Prostate gland (tissue), 2 donors: ENCODE measurements around the gene HRC. TPM values are rescaled to one million over a fixed set of nuclear protein-coding genes. Genes with fewer than 3 reads are reported as not detected.

Experiments
- DNase-seq: peaks from one replicate; pipeline ENCODE4 v3.0.0-alpha.2; 2019; ENCODE audit warnings: low spot score
- H3K27ac ChIP-seq, 2 donors: fragments of 200-600 bp; sonication (generic); 2 replicates each; pipeline ENCODE4 v1.5.1; 2017 to 2019
- H3K27me3 ChIP-seq: fragments of 200-600 bp; sonication (generic); replicated peaks from 2 replicates; pipeline ENCODE4 v1.5.1; 2019; ENCODE audit not compliant: insufficient read depth
- H3K36me3 ChIP-seq, 2 donors: fragments of 200-600 bp; sonication (generic); 1 replicate in 1 of 2; 2 replicates in 1 of 2; pipeline versions ENCODE4 v1.5.1 to v1.8.1; 2017 to 2019
- H3K4me1 ChIP-seq: fragments of 200-600 bp; sonication (generic); replicated peaks from 2 replicates; pipeline ENCODE4 v1.5.1; 2019
- H3K4me3 ChIP-seq, 2 donors: fragments of 200-600 bp; sonication (generic); 2 replicates each; pipeline ENCODE4 v1.5.1; 2017 to 2019
- H3K9me3 ChIP-seq: fragments of 200-600 bp; sonication (generic); 2 replicates; pipeline ENCODE4 v1.5.1; 2017
- POLR2A ChIP-seq: fragments of 450-650 bp; IDR thresholded peaks from one replicate; pipeline ENCODE4 v1.6.1; 2016; ENCODE audit warnings: antibody characterized with exemption, mild to moderate bottlenecking
- POLR2AphosphoS5 ChIP-seq: sonication (generic); formaldehyde crosslinking; IDR thresholded peaks from one replicate; pipeline ENCODE4 v1.6.1; 2017; ENCODE audit warnings: antibody characterized with exemption
- WGBS: methylation state at CpG from one replicate; pipeline ENCODE4 v1.1.5; 2018; 5-methylcytosine and 5-hydroxymethylcytosine counted together
- intact Hi-C: fragments of 100-400 bp; cut with DNase I; formaldehyde crosslinking; loops from one replicate; pipeline ENCODE4 v1.14.2; 2022
- total RNA-seq, 2 donors: library from RNA; depleted of rRNA; stranded (reverse); fragments of >200 nt; gene quantifications; one replicate each; pipeline ENCODE4 v1.1.0, GENCODE V29; 2016
- TF ChIP-seq, protein P1 (sequence below), 4 experiments: fragments of 200-600 bp in 2 of 4; fragments of 450-650 bp in 2 of 4; sonication (generic) in 2 of 4; IDR thresholded peaks; 1 replicate in 3 of 4; 2 replicates in 1 of 4; pipeline ENCODE4 v1.5.1; 2016 to 2019; ENCODE audit warnings: antibody characterized with exemption in 4 of 4, mild to moderate bottlenecking in 2 of 4, moderate library complexity in 2 of 4

The HRC gene
- total RNA-seq, 2 donors from 2014 or later = 3.8 to 6.7 TPM

DNA sequence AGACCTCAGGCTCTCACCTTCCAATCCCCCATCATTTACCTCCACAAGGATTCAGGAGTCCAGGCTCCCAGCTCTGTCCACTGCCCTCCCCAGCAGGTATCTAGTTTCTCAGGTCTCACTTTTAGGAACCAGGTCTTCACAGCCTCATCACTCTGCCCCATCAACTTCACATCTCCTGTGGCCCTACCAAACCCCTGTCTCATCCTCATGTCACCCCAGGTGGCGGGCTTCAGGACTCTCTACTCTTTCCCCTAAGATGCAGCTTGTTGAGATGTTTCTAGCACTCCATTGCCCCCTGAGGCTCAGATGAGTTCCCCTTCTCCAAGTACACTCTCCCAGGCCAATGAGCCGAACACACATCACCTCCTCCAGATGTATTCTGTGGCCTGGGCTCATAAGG lies 34.3 kb downstream of the HRC start:
- H3K4me3 ChIP-seq = no peak overlapping the region
- DNase-seq = no peak
- no peaks in the 10 kb centered on the region for H3K9me3 ChIP-seq
- H3K27ac ChIP-seq = no peak overlapping the region
- TF ChIP-seq POLR2A (no peak), POLR2AphosphoS5 (no peak)
- TF ChIP-seq, protein P1, sequence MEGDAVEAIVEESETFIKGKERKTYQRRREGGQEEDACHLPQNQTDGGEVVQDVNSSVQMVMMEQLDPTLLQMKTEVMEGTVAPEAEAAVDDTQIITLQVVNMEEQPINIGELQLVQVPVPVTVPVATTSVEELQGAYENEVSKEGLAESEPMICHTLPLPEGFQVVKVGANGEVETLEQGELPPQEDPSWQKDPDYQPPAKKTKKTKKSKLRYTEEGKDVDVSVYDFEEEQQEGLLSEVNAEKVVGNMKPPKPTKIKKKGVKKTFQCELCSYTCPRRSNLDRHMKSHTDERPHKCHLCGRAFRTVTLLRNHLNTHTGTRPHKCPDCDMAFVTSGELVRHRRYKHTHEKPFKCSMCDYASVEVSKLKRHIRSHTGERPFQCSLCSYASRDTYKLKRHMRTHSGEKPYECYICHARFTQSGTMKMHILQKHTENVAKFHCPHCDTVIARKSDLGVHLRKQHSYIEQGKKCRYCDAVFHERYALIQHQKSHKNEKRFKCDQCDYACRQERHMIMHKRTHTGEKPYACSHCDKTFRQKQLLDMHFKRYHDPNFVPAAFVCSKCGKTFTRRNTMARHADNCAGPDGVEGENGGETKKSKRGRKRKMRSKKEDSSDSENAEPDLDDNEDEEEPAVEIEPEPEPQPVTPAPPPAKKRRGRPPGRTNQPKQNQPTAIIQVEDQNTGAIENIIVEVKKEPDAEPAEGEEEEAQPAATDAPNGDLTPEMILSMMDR (IDR thresholded peaks at IDR 0.05) = no peak
- H3K4me1 ChIP-seq = peaks cover 14% of the 10 kb centered on the region
- no peaks in the 10 kb centered on the region for H3K36me3 ChIP-seq
- WGBS = 97% methylated on average over 2 of the region's 2 CpGs
- intact Hi-C loops = no loop called here
- no peaks in the 10 kb centered on the region for H3K27me3 ChIP-seq

DNA sequence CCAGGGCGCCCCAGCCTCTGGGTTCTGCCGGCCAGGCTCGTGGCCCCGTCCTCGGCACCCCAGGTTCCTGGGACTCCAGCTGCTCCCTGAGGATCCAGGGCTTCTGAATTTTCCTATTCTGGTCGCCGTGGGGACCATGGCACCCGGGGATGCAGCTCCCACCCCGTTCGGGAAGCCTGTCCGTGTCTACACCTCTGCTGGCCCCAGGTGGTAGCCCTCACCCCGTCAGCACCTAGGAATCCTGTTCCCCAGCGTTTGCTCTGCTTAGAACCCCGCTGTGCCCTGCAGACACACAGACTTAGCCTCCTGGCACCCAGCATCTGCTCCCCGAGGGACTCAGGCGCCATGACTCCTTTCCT lies 34.9 kb downstream of the HRC start:
- TF ChIP-seq POLR2A = no peak
- TF ChIP-seq POLR2AphosphoS5 = no peak
- TF ChIP-seq, protein P1 (IDR thresholded peaks at IDR 0.05) = no peak
- 19% methylated on average over 16 of the region's 16 CpGs for WGBS
- intact Hi-C loops = no loop called here
- no peaks in the 10 kb centered on the region for H3K36me3 ChIP-seq
- H3K27me3 ChIP-seq = no peaks in the 10 kb centered on the region
- peak overlapping the region; percentile 55 to 58 for H3K4me3 ChIP-seq
- H3K9me3 ChIP-seq = no peaks in the 10 kb centered on the region
- peaks cover 14% of the 10 kb centered on the region for H3K4me1 ChIP-seq
- DNase-seq = no peak
- peak overlapping the region in 1 of 2 donors; percentile 95 for H3K27ac ChIP-seq

DNA sequence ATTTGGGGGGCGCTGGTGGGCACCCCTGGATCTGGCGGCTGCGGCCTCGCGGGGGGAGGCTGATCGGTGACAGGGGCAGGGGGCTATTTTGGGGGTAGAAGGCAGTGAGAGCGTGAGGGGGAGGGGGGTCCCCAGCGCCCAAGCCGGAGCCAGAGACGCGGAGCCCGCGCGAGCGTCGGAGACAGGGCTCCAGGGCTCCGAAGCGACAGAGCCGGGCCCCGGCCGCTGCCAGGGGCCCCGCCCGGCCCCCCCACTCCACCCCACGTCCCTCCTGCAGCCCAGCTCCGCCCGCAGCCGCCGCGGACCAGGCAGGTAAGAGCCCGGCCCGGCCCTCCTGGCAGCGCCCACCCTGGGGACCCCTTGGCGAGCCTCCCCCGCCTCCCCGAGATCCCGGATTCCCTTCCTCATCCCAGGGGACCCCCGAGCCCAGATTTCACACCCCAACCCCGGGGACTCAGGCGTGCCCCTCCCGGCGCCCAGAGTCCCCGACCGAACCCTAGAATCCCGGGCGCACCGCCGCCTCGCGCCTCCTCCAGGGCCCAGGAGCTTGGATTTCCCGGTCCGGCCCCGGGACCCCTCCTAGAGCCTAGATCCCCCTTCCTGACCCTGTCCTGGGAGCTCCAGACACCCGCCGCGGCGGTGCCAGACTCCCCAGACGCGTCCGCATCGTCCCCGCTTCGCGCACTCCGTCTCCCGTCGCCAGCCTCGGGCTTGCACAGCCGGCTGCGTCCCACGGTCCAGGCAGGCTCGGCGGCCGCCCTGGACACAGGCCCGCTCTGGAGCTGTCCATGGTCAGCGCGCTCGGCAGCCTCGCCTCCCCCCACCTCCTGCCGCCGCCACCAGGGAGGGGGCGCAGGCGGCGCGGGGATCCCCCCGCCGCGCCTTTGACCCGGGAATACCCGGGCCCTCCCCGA lies 35.5 kb downstream of the HRC start, which contains the start of gene PPFIA3:
Gene PPFIA3, plus strand, starts transcription at position 134 of the 914 bp plus-strand sequence. CDS start 8,330 bp downstream, outside the sequence.
- Histone ChIP-seq H3K36me3 (no peaks in the 10 kb centered on the region), H3K4me3 (peak within 1 kb of the TSS; percentile 55 to 58), H3K27me3 (no peaks in the 10 kb centered on the region), H3K27ac (peak within 1 kb of the TSS; percentile 95 to 97), H3K9me3 (no peaks in the 10 kb centered on the region), H3K4me1 (peaks cover 14% of the 10 kb centered on the region)
- intact Hi-C loops = loop anchor here (5.0 kb wide), 1 partner anchor 33 kb away; no protein-coding TSS in a partner anchor
- peak; percentile 61 for DNase-seq
- TF ChIP-seq POLR2A = no peak
- TF ChIP-seq, protein P1 (IDR thresholded peaks at IDR 0.05) = no peak
- TF ChIP-seq POLR2AphosphoS5 = no peak
- under 1% methylated on average over 65 of the region's 90 CpGs for WGBS

DNA sequence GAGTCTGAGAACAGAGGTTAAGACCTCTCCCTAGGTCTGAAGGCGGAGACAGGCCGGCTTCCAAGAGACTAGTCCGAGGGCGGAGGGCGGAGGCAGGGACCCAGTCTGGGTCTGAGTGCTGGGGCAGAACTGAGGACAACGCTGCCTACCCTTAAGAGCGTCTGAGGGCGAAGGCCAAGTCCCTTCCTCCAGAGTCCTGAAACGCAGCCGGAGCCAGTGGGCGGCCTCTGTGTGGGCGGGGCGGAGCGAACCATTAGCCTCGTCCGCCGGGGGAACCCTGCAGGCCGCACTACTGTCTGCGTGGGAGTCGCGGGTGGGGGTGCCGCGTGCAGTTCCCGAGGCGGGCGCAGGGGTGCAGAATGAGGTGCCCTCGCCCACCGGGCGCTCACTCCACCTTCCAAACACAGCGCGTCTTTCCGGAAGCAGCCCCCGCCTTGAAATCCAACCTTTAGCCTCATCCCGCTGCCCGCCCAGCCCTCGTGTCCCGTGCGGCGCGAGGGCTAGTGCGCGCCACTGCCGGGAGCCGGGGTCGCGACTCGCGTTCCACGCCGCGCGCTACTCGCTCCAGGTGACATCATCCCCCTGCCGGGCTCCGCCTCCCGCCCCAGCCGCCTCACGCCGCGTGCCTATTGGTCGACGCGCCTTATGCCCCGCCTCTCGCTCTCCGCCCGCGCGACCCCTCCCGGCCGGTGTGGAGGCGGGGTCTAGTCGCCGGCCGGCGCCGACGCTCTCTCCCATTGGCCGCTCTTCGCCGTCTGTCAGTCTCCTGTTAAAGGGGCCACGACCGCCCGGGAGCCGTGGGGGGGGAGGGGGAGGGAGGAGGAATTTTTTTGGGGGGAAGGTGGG lies 36.4 kb downstream of the HRC start, which contains the start of gene C19orf73:
Gene C19orf73, minus strand, starts transcription at position 579 of the 846 bp plus-strand sequence. Its CDS starts 121 bp downstream, at position 458.
- 1% methylated on average over 52 of the region's 85 CpGs for WGBS
- Histone ChIP-seq H3K4me3 (peak within 1 kb of the TSS; percentile 55 to 58), H3K9me3 (no peaks in the 10 kb centered on the region), H3K36me3 (no peaks in the 10 kb centered on the region), H3K27ac (peak within 1 kb of the TSS; percentile 95 to 97), H3K27me3 (no peaks in the 10 kb centered on the region), H3K4me1 (peaks cover 14% of the 10 kb centered on the region)
- intact Hi-C loops = loop anchor here (5.0 kb wide), 1 partner anchor 34 kb away; no protein-coding TSS in a partner anchor
- TF ChIP-seq POLR2A (peak; percentile 63), POLR2AphosphoS5 (peak; percentile 85)
- TF ChIP-seq, protein P1 (IDR thresholded peaks at IDR 0.05) = peak in 3 of 4 experiments; percentile 14 to 42 (median 31)
- DNase-seq = peak; percentile 94
